ENCODE data around the gene CLK1. TPM values are rescaled to one million over a fixed set of nuclear protein-coding genes. Genes with fewer than 3 reads are reported as not detected.

Gene CLK1
- total and polyA plus RNA-seq, 2 of the 8 experiments (the other 6 are each of a cell fraction or from before 2014, with no cell fraction given), result 22.3 to 35.2 TPM

GRCh38 chr2:200888704-200889625 is 24.5 kb upstream of the CLK1 start, which contains the start of the genes NIF3L1 and PPIL3 (continued):
- TF ChIP-seq CHD7 (IDR thresholded peaks at IDR 0.05; ENCODE audit: insufficient replicate concordance, low read length), result no peak
- peak; percentile 39; the same call in 1 of the 2 replicates for TF ChIP-seq EGR1 (IDR thresholded peaks at IDR 0.05; ENCODE audit: borderline replicate concordance, low read depth, low read length)
- TF ChIP-seq BRCA1 (IDR thresholded peaks at IDR 0.05; ENCODE audit: low read depth, low read length), result no peak
- peak; percentile 95 for TF ChIP-seq PHF8 (conservative IDR thresholded peaks at IDR 0.05; ENCODE audit: low read depth, low read length)
- TF ChIP-seq KDM5A (IDR thresholded peaks at IDR 0.05; ENCODE audit: low read length), result peak; percentile 73
- no peak; the same call in 1 of the 2 replicates for TF ChIP-seq TEAD4 (IDR thresholded peaks at IDR 0.05; ENCODE audit: low read depth, low read length)
- no peak for TF ChIP-seq ZNF274 (IDR thresholded peaks at IDR 0.05; ENCODE audit: borderline replicate concordance, extremely low read depth, low read length)
- peak; percentile 65 for TF ChIP-seq SAP30 (IDR thresholded peaks at IDR 0.05; ENCODE audit: insufficient read depth, insufficient replicate concordance, low read length)
- peak; percentile 48; the same call in 1 of the 2 replicates for TF ChIP-seq SP1 (IDR thresholded peaks at IDR 0.05; ENCODE audit: low read depth, low read length)

Measured in H1 (cell line).